ENCODE data around the gene ACO1.
A peak's percentile ranks its signal among the peaks of the same experiment; 100 is the strongest.

The ACO1 gene

DNA sequence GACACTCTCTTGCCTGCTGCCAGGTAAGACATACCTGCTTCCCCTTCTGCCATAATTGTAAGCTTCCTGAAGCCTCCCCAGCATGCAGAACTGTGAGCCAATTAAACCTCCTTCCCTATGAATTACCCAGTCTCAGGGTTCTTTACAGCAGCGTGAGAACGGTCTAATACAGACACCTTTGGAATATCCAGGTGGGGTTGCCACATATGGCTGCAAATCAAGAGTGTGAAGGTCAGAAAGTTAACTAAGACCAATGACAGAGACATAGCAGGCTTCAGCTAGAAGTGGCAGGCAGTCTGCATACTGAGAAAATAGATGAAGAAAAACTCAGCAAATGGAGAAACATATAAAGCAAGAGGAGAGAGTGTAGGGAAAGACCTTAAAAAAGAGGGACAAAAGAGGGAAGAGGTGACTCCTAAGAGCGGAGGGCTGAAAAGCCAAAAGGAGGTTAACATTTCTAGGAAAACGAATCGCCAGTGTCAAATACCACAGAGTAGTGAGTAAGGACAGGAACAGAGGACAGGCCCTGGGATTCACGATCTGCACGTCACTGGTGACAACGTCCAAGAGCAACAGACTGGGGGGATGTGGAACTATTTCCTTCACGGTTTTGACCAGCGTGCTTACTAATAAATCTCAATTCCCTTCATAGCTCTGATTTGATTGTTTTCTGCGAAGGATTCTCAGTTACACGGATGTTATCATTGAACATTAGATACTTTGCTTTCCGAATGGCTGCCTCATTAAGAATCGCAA is 1.7 kb upstream of the ACO1 start:
- no peak for DNase-seq (ENCODE audit: low spot score)

DNA sequence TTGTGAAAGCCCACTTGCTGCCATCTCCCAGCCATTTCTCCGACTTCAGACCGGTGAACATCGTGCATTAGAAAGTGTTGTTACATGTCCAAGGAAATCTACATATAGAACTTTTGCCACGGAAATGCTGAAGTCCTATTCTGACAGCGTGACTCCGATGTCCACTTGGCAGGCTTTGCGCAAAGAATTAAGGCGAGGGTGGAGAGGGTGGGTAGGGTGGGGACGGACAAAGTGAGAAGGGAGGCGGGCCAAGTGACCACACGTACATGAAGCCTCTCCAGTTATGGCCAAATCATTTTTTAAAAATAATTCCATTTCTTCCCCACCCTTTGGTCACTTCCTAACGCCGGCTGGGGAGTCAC is 460 bp upstream of the ACO1 start:
- no peak for DNase-seq (ENCODE audit: low spot score)

DNA sequence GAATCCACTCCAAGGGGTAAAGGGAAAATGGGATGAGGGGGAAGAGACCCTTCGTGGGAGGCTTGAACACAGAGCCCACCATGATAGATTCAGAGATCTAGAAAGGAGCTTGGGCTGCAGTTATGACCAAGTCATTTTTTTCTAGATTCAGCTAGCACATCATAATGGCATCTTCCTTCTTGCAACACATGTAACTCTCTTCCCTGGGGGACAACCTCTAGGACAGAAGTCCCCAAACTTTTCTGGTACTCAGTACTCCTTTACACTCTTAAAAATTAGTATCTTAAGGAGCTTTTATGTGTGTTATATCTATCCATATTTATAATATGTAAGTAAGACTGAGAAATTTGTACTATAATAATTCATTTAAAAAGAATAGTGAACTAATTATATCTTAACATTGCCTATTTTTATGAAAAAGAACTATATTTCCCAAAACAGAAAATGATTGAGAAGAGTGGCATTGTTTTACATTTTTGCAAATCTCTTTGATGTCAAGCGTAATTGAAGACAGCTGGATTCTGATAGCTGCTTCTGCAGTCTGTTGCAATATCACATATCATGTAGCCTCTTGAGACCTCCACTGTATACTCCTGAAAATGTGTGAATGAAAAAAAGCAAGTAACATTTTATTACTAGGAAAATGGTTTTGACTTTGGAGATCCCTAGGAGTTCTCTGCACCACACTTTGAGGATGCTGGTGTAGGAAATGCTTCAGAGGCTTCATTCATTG is 875 bp downstream of the ACO1 start:
- no peak for DNase-seq (ENCODE audit: low spot score)

DNA sequence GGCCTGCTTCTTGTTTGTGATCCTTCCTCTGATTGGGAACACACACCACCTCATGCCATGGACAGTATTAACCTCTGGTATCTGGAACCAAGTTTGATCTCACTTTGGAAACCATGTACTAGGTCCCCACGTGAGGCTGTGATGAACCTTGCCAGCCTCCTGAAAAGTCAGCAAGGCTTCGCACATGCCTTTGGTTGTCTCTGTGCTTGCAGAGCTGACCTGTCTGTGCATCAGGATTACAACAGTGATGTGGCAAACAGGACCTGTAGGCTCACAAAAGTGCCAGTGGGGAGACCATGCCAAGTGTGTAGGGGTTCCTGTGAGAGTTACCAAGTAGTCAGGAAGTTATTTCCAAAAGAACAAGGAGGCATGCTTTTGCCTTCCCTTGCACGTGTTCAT is 1.4 kb downstream of the ACO1 start:
- no peak for DNase-seq (ENCODE audit: low spot score)

DNA sequence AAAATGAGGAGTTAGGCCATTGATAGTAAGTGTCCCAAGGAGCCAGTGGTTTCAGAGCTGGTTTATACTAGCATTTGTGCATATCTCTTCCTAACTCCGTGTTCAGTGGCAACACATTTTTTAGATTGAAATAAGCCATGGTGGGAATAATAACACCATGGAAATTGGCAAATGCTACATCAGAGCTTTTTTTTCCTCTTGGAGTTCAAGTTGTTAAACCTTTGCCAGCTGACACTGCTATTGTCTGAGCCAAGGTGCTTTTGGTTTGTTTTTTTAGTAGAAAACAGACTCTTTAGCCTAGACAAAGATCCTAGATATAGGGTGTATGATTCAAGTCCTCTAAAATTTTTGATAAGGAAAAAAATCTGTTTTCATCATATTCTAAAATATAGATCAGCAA is 2.8 kb downstream of the ACO1 start:
- no peak for DNase-seq (ENCODE audit: low spot score)

DNA sequence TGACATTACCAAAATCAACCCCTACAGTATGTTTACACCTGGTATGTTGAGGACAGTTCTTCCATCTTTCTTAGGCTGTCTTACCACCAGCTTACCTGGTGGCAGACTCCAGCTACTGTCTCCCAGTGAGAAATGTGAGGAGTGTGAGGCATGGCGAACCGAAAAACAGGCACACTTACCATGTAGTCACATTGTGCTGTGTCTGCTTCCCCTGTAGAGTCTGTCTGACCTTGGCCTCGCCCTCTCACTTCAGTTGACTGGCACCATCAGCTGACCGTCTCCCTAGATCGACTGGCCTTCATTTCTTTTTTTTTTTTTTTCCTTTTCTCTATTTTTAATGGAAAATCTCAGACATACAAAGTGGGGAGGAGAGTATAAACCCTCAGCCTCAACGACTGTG is 4.9 kb downstream of the ACO1 start:
- DNase-seq (ENCODE audit: low spot score): no peak

DNA sequence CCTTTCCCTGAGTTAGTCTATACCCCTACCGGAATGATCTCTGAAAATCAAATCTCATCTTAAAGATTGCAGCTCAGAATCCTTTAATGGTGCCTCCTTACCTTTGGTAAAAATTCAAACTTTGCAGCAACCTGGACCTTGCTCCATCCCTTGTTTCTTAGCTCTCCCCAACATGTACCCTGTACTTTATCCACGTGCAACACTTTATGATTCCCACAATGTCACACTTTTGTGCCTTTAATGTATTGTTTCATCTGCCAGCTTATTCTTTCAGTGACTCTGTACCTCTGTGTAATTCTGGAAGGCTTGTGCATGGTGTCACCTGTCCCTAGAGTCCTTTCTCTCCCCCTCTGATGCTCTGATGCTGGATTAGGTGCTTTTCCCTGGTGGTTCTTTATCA is 9.5 kb downstream of the ACO1 start:
- DNase-seq (ENCODE audit: low spot score): no peak

DNA sequence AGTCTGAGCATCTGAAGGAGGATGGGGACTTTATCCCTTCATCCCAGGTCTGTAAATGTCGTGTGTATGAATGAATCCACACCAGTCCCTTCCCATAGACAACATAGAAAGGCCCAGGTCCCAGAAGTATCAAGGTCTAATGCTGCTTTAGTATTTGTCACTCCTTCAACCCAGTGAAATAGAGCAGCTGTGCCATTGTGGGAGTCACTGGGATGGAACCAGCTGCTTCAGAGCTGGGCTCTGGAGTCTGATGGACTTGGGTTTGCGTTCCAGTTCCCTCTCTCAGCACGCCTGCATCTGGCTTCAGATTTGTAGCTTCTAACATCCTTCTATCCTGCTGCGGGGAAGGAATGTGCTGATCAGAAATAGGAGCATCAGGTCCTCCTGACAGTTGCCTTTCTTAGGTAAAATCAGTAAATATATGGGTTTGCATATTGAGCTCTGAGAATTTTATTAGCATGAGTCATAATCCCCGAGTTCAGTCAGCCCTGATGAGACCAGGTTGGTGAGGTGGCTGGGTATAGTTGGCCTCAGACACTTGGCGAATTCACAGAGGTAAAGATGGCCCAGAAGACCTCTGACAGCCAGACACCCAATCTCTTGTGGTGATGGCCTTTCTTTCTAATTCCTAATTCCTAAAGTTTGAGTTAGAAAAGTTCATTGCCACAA is 10.1 kb downstream of the ACO1 start:
- DNase-seq (ENCODE audit: low spot score): peak; percentile 11

DNA sequence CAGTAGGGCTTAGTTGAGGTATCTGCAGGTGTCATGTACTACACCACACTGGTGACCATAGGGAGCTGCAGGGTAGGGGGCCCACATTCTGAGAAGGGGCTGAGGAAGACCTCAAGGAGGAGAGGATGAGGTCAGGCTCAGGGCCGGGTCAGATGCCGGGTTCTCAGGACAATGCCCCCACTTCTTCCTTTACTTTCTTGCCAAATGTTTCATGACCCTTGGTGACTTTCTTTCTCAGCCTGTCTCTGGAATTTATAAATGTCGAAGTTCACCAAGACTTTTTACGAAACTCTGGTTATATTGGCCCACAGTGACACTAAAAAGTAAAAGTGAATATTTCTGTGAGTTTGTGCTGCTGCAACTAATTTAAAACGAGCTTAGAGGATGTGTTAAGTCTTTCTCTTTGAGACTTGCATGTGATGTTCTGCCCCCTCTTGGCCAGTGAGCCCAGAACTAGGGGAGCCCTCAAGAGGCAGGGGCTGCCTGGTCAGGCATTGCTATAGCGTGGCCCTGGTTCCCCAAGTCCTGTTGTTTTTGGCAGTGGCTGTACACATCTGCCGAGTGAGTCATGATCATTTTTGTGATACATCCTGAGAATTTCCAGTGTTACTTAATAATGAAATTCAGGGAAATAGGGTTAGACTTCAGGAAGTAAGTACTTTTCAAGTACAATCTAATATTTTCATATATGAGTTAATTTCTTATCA is 11.2 kb downstream of the ACO1 start:
- peak; percentile 87 for DNase-seq (ENCODE audit: low spot score)

DNA sequence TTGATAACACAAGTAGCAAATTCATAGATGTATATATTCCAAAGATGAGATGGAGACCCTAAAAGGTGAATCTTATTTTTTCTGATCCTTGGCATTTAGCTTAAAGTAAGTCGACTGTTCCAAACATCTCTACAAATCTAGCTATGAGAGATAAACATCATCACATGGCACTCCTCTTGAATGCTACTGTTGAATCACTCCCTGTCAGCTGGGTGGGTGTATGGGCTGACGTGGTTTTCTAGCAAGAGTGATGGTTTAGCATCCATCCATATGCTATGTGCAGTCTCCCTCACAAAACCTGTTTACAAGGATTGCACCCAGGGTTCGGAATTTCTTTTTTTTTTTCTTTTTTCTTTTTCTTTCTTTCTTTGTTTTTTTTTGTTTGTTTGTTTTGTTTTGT is 13.8 kb downstream of the ACO1 start:
- peak; percentile 18 for DNase-seq (ENCODE audit: low spot score)

DNA sequence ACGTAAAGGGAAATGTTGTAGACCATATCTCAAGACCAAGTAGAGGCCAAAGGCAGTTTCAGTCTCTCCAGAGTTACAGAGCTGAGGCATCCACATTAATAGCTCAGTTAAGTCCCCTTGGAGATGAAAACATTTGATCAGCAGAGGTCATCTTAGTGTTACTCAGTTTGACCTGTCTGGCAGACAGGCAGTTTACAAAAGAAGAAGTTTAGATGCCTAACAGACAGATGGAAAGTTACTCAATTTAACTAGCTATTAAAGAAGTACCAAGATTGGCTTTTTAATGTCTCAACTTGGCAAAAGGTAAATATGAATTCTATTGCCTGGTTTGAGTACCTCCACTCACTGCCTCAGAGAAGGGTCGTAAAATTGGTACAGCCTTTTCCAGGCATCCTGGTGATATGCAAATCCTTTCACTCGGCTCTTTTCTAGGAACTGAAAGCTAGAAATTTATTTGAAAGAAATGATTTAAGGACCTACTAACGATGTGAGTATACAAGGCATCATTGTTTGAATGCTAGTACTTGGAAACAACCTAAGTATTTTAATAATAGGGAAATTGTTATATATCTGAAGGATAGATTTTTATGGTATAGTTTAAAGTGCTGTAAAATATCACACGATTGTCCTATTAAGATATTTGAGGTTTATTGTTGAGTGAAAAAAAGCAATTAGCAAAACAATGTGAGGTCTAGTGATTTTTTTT is 14.8 kb downstream of the ACO1 start:
- no peak for DNase-seq (ENCODE audit: low spot score)

DNA sequence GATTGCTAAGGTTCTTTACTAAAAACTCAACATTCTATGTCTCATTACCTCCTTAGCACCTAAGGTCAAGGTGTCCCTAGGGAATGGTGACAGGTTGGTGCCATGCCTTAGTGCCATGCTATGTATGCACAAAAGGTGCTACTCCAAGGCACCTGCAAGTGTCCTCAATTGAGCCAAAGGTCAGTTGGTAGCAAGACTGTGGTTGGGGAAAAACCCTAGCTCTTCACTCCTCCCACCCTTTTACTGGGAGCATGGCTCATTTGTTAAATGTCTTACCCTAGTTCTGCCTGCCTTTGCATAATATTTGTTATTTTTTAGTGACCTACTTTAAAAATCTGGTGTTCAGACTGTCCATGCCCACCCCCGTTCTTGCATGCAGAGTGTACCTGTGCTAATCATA is 17.0 kb downstream of the ACO1 start:
- DNase-seq (ENCODE audit: low spot score): no peak

DNA sequence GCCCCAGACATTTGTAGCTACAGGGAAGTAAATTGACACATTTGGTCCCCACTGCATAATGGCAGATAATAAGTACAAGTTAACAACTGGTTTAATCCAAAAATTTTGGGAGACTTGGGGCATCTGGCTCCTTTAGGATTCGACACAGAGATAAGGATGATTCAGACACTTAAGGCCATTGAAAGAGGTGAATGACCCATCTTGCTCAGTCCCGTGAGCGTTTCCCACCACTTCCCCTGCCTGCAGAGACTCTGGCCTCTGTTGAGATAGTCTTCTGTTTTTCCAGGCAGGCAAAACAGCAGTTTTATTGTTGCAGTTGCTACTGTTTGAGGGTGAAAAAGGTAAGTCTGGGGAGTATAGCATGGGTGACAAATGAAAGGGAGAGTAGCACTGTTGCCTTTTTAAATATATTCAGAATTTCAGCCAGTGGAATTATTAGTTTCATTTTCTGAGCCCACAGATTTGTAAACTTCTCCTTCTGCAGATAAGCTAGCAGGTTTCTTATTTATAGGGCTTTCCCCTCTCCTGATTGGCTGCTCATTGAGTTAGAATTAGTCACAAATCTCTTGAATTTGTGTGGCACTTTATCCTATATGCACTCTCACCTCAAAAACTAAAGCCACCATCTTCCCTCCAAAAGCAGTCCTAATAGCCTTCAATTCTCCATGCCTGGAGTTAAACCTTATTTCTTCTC is 19.3 kb downstream of the ACO1 start:
- DNase-seq (ENCODE audit: low spot score): no peak

DNA sequence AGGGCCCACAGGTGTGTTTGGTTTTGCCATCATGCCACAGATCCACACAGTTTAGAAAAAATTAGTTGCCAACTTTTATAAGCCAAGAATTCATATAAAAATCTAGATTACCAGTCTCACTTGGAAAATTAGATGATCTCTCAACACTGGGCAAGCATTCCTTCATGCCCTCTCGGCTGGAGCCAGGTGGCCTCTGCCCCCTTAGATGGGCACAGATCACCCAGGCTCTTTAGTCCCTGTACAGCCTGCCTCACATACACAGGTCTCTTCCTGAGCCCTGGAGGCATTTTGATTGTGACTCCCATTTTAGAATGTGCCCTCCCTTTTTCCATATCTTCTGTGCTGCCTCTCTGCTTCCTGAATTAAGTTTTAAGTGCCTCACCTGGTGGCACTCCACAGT is 20.0 kb downstream of the ACO1 start:
- DNase-seq (ENCODE audit: low spot score): no peak

DNA sequence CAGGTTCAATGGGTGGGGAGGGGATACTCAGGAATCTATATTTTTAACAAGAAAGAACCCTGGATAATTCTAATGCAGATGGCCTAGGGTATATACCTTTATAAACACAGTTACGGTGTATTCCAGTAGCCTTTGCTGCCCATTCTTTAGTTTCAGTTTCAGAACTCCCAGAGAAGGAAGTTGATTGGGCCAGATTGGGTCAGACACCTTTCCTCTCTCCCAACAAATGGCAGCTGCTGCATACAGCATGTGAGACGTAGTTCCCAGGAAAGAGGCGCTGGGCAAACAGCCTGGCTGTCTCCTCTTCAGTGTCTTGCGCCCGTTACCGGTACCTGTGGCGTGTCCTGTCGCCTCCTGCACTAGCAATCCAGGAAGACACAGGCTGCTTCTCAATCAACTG is 20.4 kb downstream of the ACO1 start:
- no peak for DNase-seq (ENCODE audit: low spot score)

DNA sequence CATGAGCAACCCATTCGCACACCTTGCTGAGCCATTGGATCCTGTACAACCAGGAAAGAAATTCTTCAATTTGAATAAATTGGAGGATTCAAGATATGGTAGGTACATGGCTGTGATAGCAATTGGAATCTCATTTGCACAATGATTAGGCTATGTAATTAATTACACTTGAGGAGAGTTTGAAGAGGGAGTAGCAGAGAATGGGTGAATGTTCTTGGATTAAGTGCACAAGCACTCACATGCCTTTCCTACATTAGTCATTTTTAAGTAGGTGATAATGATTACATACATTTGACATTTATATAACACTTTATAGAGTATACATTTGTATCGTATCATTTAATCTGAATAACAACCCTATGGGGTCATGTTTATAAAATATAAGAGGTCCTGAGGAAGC is 21.1 kb downstream of the ACO1 start:
- DNase-seq (ENCODE audit: low spot score): no peak

DNA sequence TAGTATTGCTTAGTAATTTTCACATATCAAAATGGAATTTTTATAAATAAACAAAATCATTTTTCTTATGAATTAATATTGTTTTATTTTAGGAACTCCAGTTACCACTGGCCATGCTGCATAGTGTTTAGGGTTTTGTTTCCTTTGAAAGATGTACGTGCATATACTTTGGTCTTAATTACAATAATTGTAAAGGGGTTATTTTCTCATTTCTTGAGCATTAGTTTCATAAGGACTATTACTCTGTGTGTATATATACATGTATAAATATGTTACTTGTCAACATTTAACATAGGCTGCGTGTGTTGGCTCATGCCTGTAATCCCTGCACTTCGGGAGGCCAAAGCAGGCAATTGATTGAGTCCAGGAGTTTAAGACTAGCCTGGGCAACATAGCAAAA is 21.6 kb downstream of the ACO1 start:
- no peak for DNase-seq (ENCODE audit: low spot score)

DNA sequence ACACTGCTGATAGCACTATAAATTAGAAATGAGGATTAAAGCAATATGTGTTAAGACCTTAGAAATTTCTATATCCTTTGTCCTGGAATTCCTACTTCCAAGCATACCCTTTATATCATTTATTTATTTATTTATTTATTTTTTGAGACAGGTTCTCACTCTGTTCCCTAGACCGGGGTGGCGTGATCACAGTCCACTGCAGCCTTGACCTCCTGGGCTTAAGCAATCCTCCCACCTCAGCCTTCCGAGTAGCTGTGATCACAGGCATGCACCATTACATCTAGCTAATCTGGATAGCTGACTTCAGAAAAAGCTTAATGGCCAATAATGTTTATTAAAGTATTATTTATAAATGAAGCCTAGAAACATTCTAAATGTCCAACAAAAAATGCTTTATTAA is 27.3 kb downstream of the ACO1 start:
- DNase-seq (ENCODE audit: low spot score): no peak

DNA sequence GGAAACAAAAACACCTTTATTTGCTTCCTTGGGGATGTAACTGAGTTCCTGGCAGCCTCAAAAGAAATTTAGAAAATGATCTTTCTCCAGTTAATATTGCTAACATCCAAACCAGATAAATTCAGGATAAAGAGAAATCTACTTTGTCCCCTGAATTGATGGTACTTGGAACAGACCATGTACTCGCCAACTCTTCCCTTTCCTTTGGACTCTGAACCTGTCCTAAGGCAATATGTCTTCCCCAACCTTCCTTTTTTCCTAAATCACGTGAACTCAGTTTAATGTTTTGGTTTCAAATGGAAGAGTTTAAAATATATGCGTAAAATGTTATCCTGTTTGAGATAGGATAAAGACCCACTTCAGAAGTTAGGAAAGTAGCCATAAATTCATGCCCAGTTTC is 28.0 kb downstream of the ACO1 start:
- DNase-seq (ENCODE audit: low spot score): no peak

DNA sequence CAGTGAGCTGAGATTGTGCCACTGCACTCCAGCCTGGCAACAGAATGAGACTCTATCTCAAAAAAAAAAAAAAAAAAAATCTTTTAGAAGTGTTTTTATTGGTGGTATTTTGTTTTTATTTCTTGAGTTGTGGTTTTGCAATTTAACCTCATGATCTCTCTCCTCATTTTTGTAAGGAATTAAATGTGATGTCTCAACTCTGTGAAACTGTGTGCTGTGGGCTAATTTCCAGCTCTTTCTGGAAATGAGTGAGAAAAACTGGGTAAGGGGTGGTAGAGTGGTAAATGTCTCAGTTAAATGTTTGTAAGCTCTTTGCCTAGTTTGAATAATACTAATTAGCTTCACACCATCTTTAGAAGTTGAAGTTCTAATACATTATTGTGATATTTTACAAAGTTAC is 29.0 kb downstream of the ACO1 start:
- peak; percentile 19 for DNase-seq (ENCODE audit: low spot score)

DNA sequence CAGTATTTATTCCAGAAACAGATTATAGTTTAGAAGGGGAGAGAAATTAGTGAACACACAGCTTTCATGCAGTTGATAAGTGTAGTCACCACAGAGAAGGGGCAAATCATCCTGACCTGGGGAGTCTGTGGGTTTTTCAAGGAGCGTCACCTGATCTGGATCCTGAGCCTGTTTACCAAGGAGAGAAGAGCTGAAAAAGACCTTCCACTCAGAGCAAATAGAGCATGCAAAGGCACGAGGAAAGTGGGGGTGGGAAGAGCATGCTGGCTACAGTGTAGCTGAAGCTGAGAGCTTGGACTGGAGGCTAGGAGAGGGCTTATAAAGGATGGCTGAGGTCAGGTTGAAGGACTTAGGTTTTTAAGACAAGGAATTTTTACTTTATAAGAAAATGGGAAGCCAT is 30.4 kb downstream of the ACO1 start:
- DNase-seq (ENCODE audit: low spot score): no peak

DNA sequence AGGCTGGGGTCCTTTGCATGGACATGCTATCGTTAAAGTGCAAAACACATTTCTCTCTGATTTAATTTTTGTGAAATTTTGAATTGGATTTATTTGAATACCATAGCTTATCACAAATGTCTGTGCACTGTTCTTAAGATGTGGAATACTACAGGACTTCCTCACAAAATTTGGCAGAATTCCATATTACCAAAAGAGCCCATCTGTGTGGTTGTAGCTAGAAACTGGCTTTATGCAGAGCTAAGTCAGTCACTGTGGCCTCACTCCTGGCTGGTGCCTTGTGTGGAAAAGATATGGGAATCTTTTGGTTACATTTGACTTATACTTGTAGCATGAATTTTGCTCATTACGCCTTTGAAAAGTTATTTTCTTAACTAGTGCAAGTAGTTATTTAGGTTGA is 35.5 kb downstream of the ACO1 start:
- DNase-seq (ENCODE audit: low spot score): no peak
